GM18502 (cell line): ENCODE measurements around the gene LINGO3.

Experiments used
- ATAC-seq: cut with Tn5 transposase; IDR thresholded peaks from one replicate; pipeline ENCODE4 v1.9.1; 2021; ENCODE audit warnings: mild to moderate bottlenecking; ENCODE audit not compliant: unreplicated experiment, poor library complexity

Gene LINGO3

GRCh38 chr19:2309734-2310362, 1.9 kb upstream of the LINGO3 start:
- no peak for ATAC-seq

GRCh38 chr19:2307518-2308012, 389 bp downstream of the LINGO3 start:
- no peak for ATAC-seq

- no peak for ATAC-seq
Measured at GRCh38 chr19:2306971-2307370, 983 bp downstream of the LINGO3 start.

- no peak for ATAC-seq
Measured at GRCh38 chr19:2306281-2306806, 1.6 kb downstream of the LINGO3 start.

- no peak for ATAC-seq
Measured at GRCh38 chr19:2305452-2306280, 2.3 kb downstream of the LINGO3 start.

- ATAC-seq: no peak
Measured at GRCh38 chr19:2303211-2303798, 4.6 kb downstream of the LINGO3 start.

GRCh38 chr19:2302319-2303210, 5.4 kb downstream of the LINGO3 start:
- ATAC-seq: no peak

GRCh38 chr19:2300533-2300932, 7.4 kb downstream of the LINGO3 start:
- ATAC-seq: no peak

GRCh38 chr19:2296141-2296540, 11.8 kb downstream of the LINGO3 start:
- no peak for ATAC-seq

GRCh38 chr19:2294687-2295335, 13.1 kb downstream of the LINGO3 start:
- ATAC-seq: no peak

- no peak for ATAC-seq
Measured at GRCh38 chr19:2291185-2291751, 16.7 kb downstream of the LINGO3 start.

GRCh38 chr19:2290441-2291184, 17.3 kb downstream of the LINGO3 start:
- ATAC-seq: no peak

GRCh38 chr19:2289714-2290435, 18.1 kb downstream of the LINGO3 start:
- no peak for ATAC-seq

GRCh38 chr19:2288818-2289713, 18.9 kb downstream of the LINGO3 start:
- ATAC-seq: no peak

- no peak for ATAC-seq
Measured at GRCh38 chr19:2288338-2288817, 19.6 kb downstream of the LINGO3 start.

GRCh38 chr19:2287585-2288337, 20.2 kb downstream of the LINGO3 start:
- no peak for ATAC-seq
